Tibial nerve (tissue), 4 donors: ENCODE data around the gene ATOH8.

Experiments used
- EP300 ChIP-seq, 2 donors: sonication (generic); formaldehyde crosslinking; IDR thresholded peaks; one replicate each; pipeline ENCODE4 v1.6.1; 2017; ENCODE audit warnings: antibody characterized with exemption in 2 of 2, mild to moderate bottlenecking in 1 of 2
- POLR2A ChIP-seq, 2 donors: fragments of 450-650 bp; IDR thresholded peaks; one replicate each; pipeline ENCODE4 v1.6.1; 2017; ENCODE audit warnings: antibody characterized with exemption in 2 of 2, mild to moderate bottlenecking in 2 of 2, moderate library complexity in 2 of 2
- TF ChIP-seq, protein P1 (sequence below), 5 experiments: fragments of 200-600 bp in 3 of 5; fragments of 450-650 bp in 2 of 5; sonication (generic) in 3 of 5; IDR thresholded peaks; one replicate each; pipeline ENCODE4 v1.5.1; 2016 to 2019; ENCODE audit warnings: antibody characterized with exemption in 5 of 5, mild to moderate bottlenecking in 3 of 5, moderate library complexity in 2 of 5

DNA sequence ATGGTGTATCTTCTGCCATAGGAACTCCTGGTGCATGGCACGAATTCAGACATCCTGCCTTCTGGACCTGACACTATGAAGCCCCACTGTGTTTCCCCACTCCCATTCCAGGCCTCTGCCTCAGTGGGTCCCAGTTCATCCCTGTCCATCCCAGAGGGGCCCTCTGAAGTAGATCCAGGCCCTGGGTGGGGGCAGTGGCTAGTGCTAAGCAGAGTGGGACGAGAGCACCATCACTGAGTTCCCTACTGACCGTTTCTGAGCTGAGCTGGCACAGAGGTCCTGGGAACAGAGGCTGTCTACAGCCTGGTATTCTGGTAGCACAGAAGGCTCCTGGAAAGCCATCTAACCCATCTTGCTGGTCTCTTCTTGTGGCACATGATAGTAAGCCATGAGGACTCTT is 54.0 kb downstream of the ATOH8 start:
- TF ChIP-seq, protein P1, sequence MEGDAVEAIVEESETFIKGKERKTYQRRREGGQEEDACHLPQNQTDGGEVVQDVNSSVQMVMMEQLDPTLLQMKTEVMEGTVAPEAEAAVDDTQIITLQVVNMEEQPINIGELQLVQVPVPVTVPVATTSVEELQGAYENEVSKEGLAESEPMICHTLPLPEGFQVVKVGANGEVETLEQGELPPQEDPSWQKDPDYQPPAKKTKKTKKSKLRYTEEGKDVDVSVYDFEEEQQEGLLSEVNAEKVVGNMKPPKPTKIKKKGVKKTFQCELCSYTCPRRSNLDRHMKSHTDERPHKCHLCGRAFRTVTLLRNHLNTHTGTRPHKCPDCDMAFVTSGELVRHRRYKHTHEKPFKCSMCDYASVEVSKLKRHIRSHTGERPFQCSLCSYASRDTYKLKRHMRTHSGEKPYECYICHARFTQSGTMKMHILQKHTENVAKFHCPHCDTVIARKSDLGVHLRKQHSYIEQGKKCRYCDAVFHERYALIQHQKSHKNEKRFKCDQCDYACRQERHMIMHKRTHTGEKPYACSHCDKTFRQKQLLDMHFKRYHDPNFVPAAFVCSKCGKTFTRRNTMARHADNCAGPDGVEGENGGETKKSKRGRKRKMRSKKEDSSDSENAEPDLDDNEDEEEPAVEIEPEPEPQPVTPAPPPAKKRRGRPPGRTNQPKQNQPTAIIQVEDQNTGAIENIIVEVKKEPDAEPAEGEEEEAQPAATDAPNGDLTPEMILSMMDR (IDR thresholded peaks at IDR 0.05) = no peak
- TF ChIP-seq EP300 (IDR thresholded peaks at IDR 0.05) (no peak), POLR2A (IDR thresholded peaks at IDR 0.05) (no peak)
